Activated CD8-positive, alpha-beta memory T cell treated with anti-CD3 and anti-CD28 coated beads for 48 hours (primary cell): ENCODE measurements around the gene TAF1L.
"Not testable (repeated sequence)": the region's sequence is repeated elsewhere in the genome, so short reads cannot be mapped to it uniquely, and the experiment has no call there.

Experiments
- DNase-seq, 3 experiments: peaks; one replicate each; pipeline ENCODE4 v3.0.0-alpha.2; 2020; ENCODE audit warnings: low read depth in 2 of 3, low spot score in 2 of 3

The TAF1L gene

DNA sequence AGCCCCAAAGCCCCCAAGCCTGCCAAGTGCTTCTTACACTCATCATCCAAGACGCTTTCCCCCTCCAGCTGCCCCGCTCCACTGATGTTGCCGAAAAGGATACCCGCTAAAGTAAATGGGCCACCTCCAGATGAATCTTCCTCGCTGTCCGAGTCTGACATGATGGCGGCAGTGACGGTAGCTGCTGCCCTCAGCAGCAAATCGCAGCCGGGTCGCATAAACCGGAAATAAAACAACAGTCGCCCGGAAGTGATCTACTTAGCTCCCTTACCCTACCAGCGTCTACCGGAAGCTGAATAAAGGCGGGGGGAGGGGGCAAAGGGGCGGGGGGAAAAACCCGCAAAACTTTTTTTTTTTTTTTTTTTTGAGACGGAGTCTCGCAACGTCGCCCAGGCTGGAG lies at the start of gene TAF1L:
Gene TAF1L, minus strand, starts transcription at position 308 of the 400 bp plus-strand sequence. Its CDS starts 90 bp downstream, at position 218.
- DNase-seq: no peak

DNA sequence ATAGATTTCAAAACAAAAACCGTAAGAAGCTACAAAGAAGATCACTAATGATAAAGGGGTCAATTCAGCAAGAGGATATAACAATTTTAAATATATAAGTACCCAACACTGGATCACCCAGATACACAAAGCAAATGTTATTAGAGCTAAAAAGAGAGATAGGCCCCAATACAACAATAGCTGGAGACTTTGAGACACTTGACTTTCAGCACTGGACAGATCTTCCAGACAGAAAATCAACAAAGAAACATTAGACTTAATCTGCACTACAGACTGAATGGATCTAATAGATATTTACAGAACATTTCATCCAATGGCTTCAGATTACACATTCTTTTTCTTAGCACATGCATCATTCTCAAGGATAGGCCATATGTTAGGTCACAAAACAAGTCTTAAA lies 46.3 kb upstream of the TAF1L start:
- DNase-seq: no peak

DNA sequence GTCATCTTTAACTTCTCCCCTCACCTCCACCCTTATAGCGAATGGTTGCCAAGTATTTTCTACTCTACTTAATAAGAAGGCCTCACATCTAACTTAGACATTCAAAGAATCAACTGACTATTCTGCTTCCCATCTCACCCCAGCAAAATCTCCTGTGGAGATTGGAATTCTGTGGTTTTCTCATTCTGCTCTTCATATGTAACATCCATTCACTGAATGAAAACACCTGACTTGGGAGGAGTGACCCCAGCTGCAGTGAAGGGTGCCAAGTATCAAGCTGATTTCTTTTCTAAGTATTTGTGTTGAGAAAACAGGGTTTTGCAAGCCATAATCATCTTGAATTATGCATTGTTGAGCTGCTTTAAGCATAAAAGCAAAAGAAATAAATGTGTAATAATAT lies 42.5 kb upstream of the TAF1L start:
- no peak for DNase-seq

DNA sequence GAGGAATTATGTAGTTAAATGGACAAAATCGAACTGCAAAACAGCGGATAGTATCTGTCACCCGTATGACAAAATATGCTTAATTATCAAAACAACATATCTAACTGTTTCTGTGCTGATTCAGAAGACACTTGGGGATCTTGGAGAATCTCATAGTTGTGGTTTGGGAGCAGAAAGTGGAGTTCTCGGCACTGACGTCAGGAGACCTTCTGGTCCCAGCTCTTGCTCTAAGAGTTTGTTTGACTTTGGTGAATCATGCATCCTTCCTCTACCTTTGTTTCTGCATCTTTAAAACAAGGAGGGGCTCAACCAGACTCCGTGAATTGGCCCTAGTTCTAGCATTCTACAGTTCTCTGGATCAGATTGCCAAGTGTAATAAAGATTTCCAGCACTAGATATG lies 37.0 kb upstream of the TAF1L start:
- no peak for DNase-seq

- DNase-seq: no peak
Measured at GRCh38 chr9:32671333-32671732, 35.9 kb upstream of the TAF1L start.

- no peak for DNase-seq
Measured at GRCh38 chr9:32665101-32665500, 29.6 kb upstream of the TAF1L start.

- DNase-seq: no peak
Measured at GRCh38 chr9:32663741-32664140, 28.3 kb upstream of the TAF1L start.

- no peak for DNase-seq
Measured at GRCh38 chr9:32647671-32648070, 12.2 kb upstream of the TAF1L start.

GRCh38 chr9:32644698-32645097 lies 9.2 kb upstream of the TAF1L start:
- no peak for DNase-seq

DNA sequence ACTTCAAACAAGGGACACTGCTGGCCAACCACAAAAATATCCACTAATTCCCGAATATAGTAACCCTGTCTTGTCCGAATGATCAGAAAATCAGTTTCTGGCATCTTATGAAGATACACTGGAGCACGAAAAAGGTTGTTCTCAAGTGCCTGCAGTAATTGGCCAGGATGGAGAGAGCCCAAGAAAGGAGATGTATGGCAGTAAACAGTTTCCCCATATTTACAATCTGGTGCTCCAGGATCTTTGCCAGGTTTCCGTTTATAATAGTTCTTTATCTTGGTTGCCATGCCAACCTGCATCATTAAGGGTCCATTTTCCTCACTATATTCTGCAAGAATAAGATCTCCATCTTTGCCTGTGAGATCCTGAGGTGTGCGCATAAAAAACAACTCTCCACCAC lies 2.3 kb downstream of the TAF1L start:
- DNase-seq: not testable (repeated sequence)

GRCh38 chr9:32631991-32632390 lies 3.5 kb downstream of the TAF1L start:
- DNase-seq: no peak

DNA sequence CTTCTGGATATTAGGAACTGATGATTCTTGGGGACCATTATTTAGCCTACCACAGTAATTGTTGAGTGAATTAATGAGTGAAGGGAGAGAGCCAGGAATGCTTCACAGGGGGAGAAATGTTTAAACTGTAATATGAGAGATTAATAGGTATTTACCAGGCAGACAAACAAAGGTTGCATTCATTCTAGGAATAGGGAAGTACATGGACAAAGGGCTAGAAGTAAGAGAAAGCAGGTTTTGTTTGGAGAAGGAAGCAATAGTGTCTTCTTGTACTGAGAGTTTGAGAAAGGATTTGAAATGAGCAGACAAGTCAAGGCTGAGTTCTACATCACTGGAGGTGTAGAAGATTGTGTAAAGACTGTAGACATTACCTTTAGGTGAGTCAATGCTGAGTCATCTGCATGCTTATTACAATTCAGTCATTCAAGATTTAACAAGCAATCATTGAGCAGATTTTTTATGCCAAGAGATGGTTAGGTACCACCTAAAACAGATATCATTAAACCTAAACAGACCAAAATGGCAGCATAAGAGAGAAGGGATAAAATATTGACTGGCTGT lies 8.0 kb downstream of the TAF1L start:
- no peak for DNase-seq

- DNase-seq: no peak
Measured at GRCh38 chr9:32625320-32625719, 10.1 kb downstream of the TAF1L start.

- DNase-seq: no peak
Measured at GRCh38 chr9:32622948-32623347, 12.5 kb downstream of the TAF1L start.

- DNase-seq: no peak
Measured at GRCh38 chr9:32618261-32618660, 17.2 kb downstream of the TAF1L start.

DNA sequence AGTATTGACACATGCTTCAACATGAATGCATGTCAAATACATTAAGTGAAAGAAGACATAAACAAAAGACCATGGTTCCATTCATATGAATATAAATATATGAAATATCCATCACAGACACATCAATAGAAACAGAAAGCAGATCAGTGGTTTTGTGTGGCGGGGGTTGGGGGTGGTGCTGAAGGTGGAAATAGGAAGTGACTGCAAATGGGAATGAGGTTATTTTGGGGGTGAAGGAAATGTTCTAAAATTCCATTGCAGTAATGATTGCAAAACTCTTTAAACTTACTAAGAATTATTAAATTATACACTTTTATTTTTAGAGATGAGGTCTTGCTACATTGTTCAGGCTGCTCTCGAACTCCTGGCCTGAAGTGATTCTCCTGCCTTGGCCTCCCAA lies 28.7 kb downstream of the TAF1L start:
- no peak for DNase-seq

DNA sequence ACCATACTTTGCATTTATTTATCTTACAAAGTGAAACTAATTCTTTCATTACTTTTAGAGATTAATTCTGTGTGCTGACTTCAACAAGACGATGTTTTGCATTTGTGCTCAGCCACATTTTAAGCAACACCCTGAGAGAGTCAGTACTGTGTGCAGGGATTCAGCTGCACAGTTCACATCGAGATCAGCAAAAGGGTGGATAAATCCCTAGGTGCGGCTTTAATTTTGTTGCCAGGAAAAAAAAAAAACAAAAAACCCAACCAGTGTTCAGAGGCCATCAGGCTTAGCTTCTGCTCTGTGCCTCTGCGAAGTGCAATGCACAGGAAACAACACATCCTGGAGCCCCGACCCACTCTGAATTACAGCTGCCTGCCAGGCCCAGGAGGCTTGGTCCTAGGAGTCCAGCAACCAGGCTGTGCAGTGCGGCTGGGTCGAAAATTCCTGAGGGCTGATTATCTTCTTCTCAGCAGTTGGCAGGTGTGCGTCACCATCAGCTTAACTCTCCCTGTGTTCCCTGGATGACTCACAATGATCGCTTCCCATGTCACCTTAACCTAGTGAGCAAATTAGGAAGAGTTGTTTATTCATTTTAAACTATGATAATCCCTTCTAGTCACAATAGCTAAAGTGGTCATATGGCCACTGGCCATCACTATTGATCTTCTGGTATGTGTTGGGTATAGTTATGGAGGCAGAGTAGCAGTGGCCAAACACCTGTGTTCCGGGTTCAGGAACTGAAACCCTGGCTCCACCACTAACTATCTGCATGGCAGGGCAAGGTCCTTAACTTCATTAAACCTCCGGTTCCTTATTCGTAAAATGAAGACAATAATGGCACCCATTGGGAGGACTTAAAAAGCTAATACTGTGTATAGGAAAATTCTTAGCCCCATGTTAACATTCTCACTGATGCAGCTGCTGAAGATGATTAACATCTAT lies 31.3 kb downstream of the TAF1L start:
- DNase-seq: no peak

GRCh38 chr9:32599021-32599420 lies 36.4 kb downstream of the TAF1L start:
- DNase-seq: not testable (repeated sequence)

DNA sequence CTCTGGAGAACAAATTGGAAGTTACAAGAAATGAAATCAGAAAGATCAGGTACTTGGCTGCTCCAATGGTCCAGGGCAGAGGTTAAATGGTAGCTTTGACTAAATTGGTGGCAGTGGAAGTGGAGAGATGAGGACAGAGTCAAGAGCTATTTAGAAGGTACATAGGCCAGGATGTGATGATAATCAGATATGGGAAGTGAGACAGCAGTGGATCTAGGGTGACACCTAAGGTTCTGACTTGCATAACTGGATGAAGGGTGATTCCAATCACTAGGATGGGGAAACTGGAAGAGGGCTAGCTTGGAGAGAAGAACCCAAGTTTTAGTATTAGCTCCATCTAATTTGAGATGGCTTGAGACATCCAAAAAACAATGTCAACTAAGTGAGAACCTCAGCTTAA lies 38.5 kb downstream of the TAF1L start:
- DNase-seq: no peak

DNA sequence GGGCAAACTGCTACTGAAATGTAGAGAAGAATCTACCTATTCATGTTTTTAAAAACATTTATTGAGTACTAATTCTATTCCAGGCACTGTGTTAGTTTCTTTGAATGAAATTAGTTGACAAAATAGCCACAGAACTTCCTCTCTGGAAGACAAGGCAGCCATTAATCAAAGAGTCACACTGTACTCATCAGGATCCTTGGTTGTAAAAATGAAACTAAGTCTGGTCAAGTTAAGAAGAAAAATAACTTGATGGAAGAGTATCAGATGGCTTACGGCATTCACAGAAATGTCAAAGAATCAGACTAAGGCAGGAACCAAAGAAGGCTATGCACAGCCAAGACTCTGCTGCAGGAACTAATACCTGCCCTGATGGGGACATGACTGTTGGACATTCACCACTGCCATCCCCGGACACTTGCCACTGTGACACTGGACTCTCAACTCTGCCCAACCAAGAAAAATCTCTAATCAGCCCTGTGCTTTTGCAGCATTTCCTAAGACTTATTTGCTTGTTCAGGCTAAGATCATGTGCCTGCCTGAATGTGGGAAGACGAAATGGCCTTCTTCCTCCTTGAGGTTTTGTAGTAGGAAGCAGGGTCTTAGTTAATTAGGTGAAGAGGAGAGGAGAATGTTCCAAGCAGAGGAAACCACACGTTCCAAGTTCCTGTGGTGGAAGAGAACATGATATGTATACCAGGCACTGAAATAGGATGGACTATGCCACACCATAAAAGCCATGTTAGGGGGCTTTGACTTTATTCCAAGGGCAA lies 39.2 kb downstream of the TAF1L start:
- DNase-seq: no peak

DNA sequence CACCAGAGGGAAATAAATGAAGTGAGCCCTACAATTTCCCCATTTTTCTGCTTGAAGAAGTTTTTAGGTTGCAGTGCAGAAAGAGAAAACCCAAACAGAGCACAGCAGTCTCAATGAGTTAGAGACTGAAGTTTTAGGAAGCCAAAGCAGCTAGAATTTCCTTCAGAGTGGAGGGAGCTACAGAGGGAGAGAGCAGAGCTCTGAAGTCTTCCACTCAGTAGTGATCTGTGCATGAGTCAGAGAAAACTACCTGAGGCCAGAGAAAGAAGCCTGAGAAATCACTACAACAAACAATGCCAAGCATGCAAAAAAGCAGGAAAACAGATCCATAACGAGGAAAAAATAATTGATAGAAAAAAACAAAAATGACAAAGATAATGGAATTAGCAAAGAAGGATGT lies 44.6 kb downstream of the TAF1L start:
- DNase-seq: no peak

- DNase-seq: no peak
Measured at GRCh38 chr9:32590476-32590875, 45.0 kb downstream of the TAF1L start.
